Upper lobe of left lung (tissue), 6 donors: ENCODE data around the gene PDE11A. TPM values are rescaled to one million over a fixed set of nuclear protein-coding genes. Genes with fewer than 3 reads are reported as not detected.

Experiments used
- ATAC-seq, 2 donors: fragments of 200-7000 bp; cut with Tn5 transposase; one replicate each; pipeline ENCODE4 v1.9.1; 2022; ENCODE audit warnings: mild to moderate bottlenecking in 2 of 2, moderate library complexity in 2 of 2; ENCODE audit not compliant: low FRiP score in 2 of 2
- DNase-seq, 2 donors: peaks; one replicate each; pipeline ENCODE4 v3.0.0-alpha.2; 2019 to 2020
- H3K27ac ChIP-seq, 4 donors: fragments of 200-600 bp; sonication (generic); one replicate each; pipeline ENCODE4 v1.5.1; 2016 to 2019
- H3K27me3 ChIP-seq, 4 donors: fragments of 200-600 bp; sonication (generic); one replicate each; pipeline ENCODE4 v1.5.1; 2017 to 2019
- H3K36me3 ChIP-seq, 4 donors: fragments of 200-600 bp; sonication (generic); one replicate each; pipeline ENCODE4 v1.5.1; 2016 to 2019
- H3K4me1 ChIP-seq, 4 donors: fragments of 200-600 bp; sonication (generic); one replicate each; pipeline ENCODE4 v1.5.1; 2018 to 2019
- H3K4me3 ChIP-seq, 4 donors: fragments of 200-600 bp; sonication (generic); one replicate each; pipeline ENCODE4 v1.5.1; 2017 to 2019; ENCODE audit warnings: mild to moderate bottlenecking in 2 of 4, moderate library complexity in 1 of 4
- H3K9me3 ChIP-seq, 4 donors: fragments of 200-600 bp; sonication (generic); one replicate each; pipeline ENCODE4 v1.5.1; 2018 to 2019
- EP300 ChIP-seq, 4 donors: sonication (generic); formaldehyde crosslinking; IDR thresholded peaks; one replicate each; pipeline ENCODE4 v1.5.1; 2017; ENCODE audit warnings: antibody characterized with exemption in 4 of 4, control low read depth in 2 of 4
- POLR2A ChIP-seq, 4 donors: fragments of 450-650 bp; IDR thresholded peaks; one replicate each; pipeline ENCODE4 v1.5.1; 2016 to 2017; ENCODE audit warnings: antibody characterized with exemption in 4 of 4, mild to moderate bottlenecking in 2 of 4
- POLR2AphosphoS5 ChIP-seq, 2 donors: sonication (generic); formaldehyde crosslinking; IDR thresholded peaks; one replicate each; pipeline ENCODE4 v1.5.1; 2017; ENCODE audit warnings: antibody characterized with exemption in 2 of 2
- WGBS, 2 donors: methylation state at CpG; one replicate each; pipeline ENCODE4 v1.1.5; 2017 to 2018; 5-methylcytosine and 5-hydroxymethylcytosine counted together
- total RNA-seq, 6 donors: library from RNA; depleted of rRNA in 4 of 6; stranded (reverse); fragments of >200 nt in 4 of 6; gene quantifications; one replicate each; pipeline versions ENCODE4 v1.1.0 to v1.2.1, GENCODE V29; 2016 to 2021
- TF ChIP-seq, protein P1 (sequence below), 6 experiments: fragments of 450-650 bp in 4 of 6; fragments of 200-600 bp in 2 of 6; sonication (generic) in 2 of 6; IDR thresholded peaks; one replicate each; pipeline ENCODE4 v1.5.1; 2016 to 2019; ENCODE audit warnings: antibody characterized with exemption in 6 of 6
- donor health status: DM: no; HTN: no; CAD: no; lungs with moderate emphysema.
- donor health status: DM: no; HTN: yes; CAD: no; lungs with severe emphysema.

The PDE11A gene
- total RNA-seq, 6 donors from 2014 or later, result 0.03 to 0.57 (median 0.33) TPM; not detected in 3

DNA sequence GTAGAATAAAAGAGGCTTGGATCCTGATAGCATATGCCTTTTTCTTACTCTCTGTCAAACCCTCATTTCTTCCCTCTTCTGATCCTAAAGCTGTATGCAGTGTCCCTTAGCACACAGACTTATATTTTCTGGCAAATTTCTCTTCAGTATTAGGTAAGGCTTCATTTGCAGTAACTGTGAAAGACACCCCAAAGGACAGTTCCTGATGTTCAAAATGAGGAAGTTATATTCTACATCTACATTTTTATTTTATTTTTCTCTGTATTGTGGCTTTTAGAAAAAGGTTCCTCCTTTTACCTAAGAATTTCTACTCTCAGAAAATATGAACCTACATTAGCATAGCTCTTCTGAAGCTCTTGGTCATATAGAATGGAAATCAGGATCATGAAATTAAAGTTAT lies 261.7 kb downstream of the PDE11A start:
- Histone ChIP-seq H3K27me3 (no peaks in the 10 kb centered on the region), H3K4me3 (no peak overlapping the region), H3K9me3 (no peaks in the 10 kb centered on the region), H3K27ac (no peak overlapping the region), H3K4me1 (no peaks in the 10 kb centered on the region), H3K36me3 (no peaks in the 10 kb centered on the region)
- TF ChIP-seq EP300 (IDR thresholded peaks at IDR 0.05) (no peak), POLR2A (IDR thresholded peaks at IDR 0.05) (no peak), POLR2AphosphoS5 (IDR thresholded peaks at IDR 0.05) (no peak)
- TF ChIP-seq, protein P1, sequence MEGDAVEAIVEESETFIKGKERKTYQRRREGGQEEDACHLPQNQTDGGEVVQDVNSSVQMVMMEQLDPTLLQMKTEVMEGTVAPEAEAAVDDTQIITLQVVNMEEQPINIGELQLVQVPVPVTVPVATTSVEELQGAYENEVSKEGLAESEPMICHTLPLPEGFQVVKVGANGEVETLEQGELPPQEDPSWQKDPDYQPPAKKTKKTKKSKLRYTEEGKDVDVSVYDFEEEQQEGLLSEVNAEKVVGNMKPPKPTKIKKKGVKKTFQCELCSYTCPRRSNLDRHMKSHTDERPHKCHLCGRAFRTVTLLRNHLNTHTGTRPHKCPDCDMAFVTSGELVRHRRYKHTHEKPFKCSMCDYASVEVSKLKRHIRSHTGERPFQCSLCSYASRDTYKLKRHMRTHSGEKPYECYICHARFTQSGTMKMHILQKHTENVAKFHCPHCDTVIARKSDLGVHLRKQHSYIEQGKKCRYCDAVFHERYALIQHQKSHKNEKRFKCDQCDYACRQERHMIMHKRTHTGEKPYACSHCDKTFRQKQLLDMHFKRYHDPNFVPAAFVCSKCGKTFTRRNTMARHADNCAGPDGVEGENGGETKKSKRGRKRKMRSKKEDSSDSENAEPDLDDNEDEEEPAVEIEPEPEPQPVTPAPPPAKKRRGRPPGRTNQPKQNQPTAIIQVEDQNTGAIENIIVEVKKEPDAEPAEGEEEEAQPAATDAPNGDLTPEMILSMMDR (IDR thresholded peaks at IDR 0.05), result no peak
- ATAC-seq (no peak), DNase-seq (no peak)

DNA sequence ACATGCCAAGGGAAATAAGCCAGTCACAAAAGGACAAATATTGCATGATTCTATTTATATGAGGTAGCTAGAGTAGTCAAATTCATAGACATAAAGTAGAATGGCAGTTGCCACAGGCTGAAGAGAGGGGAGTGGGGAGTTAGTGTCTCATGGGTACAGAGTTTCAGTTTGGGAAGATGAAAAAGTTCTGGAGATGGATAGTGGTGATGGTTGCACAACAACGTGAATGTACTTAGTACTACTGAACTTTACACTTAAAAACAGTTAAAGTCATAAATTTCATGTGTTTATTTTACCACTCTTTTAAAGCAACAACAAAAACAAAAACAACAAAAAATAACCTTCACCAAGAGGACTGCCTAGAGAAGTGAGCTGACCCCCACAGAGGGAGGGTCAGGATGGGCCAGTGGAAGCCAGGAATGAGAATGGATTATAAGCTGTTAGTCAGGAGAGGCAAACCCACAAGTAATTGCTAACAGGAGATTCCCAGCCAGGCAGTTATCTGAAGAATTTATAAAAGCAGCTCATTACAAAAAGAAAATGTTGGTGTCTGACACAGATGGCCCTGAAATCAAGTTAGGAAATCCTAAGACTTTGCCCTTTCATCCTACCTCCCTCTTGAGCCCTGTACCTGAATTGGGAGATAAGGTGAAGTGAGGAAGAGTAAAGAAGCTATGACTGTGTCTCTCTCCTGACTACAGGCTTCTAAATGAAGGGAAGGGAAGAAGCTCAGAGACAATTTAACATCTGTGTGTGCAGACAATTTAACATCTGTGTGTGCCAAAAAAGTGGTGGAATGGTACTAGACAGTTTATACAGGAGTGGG lies 263.4 kb downstream of the PDE11A start:
- ATAC-seq (no peak), DNase-seq (no peak)
- H3K4me1 ChIP-seq, result no peaks in the 10 kb centered on the region
- no peaks in the 10 kb centered on the region for H3K27me3 ChIP-seq
- no peaks in the 10 kb centered on the region for H3K9me3 ChIP-seq
- no peak overlapping the region for H3K4me3 ChIP-seq
- 84 to 88% methylated on average over 1 of the region's 1 CpG for WGBS, 2 donors
- TF ChIP-seq POLR2AphosphoS5 (IDR thresholded peaks at IDR 0.05), result no peak
- TF ChIP-seq EP300 (IDR thresholded peaks at IDR 0.05), result no peak
- TF ChIP-seq POLR2A (IDR thresholded peaks at IDR 0.05), result no peak
- no peaks in the 10 kb centered on the region for H3K36me3 ChIP-seq
- no peak overlapping the region for H3K27ac ChIP-seq

DNA sequence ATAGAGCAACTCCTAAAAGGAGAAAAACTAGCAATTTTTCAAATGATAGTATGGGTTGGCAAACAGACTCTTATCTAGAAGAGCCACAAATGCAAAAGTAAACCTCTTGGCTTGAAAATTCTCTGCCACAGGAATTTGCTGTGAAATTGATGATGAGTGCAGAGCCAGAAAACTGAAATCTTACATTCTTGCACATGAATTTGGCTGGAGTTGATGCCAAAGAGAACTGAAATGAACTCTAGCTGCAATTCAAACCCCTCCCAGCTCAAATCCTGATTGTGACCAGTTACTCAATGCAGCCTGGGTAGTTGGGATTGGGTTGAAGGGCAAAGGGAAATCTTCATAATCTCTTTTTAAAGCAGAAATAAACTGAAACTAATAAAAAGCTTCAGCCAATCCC lies 266.6 kb downstream of the PDE11A start:
- H3K27ac ChIP-seq, result no peak overlapping the region
- no peaks in the 10 kb centered on the region for H3K4me1 ChIP-seq
- H3K4me3 ChIP-seq, result no peak overlapping the region
- DNase-seq, result no peak
- no peak for ATAC-seq
- TF ChIP-seq, protein P1 (IDR thresholded peaks at IDR 0.05), result no peak
- no peak for TF ChIP-seq POLR2A (IDR thresholded peaks at IDR 0.05)
- TF ChIP-seq POLR2AphosphoS5 (IDR thresholded peaks at IDR 0.05), result no peak
- no peak for TF ChIP-seq EP300 (IDR thresholded peaks at IDR 0.05)
- H3K9me3 ChIP-seq, result no peaks in the 10 kb centered on the region
- no peaks in the 10 kb centered on the region for H3K36me3 ChIP-seq
- no peaks in the 10 kb centered on the region for H3K27me3 ChIP-seq

DNA sequence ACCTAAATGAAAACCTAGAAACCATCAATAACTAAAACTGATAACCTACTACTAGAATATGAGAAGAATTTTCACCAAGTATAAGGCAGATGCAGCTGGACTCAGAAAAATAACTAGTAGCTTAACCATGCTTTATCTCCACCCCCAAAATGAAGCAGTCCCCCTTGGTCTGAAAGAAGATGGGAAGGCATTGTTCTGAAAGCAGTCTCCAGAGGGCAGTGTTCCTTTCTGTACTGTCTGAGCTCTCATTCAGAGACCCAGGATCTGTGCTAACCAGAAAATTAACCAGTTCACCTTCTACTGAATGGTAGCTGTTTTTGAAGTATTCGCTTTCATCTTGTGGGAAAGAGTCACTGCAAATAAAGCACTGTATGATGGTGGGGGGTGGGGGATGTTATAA lies 273.0 kb downstream of the PDE11A start:
- Histone ChIP-seq H3K4me3 (no peak overlapping the region), H3K4me1 (no peaks in the 10 kb centered on the region), H3K27ac (no peak overlapping the region), H3K27me3 (no peaks in the 10 kb centered on the region), H3K9me3 (no peaks in the 10 kb centered on the region), H3K36me3 (no peaks in the 10 kb centered on the region)
- TF ChIP-seq POLR2AphosphoS5 (IDR thresholded peaks at IDR 0.05) (no peak), POLR2A (IDR thresholded peaks at IDR 0.05) (no peak), EP300 (IDR thresholded peaks at IDR 0.05) (no peak)
- TF ChIP-seq, protein P1 (IDR thresholded peaks at IDR 0.05), result no peak
- no peak for ATAC-seq
- WGBS, 2 donors, result 24 to 33% methylated on average over 1 of the region's 1 CpG
- DNase-seq, result no peak

DNA sequence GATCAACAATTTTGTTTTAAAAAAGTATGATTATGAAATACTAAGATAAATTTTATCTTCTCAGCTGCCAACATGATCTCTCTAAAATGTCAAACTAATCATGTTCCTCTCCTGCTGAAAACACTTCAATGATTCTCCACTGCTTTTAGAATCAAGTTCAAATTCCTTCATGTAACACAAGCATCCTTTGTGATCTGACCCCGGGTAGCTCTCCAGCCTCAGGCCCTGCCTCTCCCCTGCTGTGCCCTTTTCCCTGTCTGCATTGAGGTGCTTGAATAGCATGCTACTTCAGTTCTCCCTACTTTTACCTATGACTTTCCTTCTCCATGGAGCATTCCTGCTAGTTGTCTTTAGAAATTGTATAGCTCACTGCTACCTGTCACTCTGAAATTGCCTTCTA lies 274.8 kb downstream of the PDE11A start:
- 9 to 22% methylated on average over 1 of the region's 1 CpG for WGBS, 2 donors

More for the DNA sequence above, 274.8 kb downstream of the PDE11A start:
- Histone ChIP-seq H3K9me3 (no peaks in the 10 kb centered on the region), H3K36me3 (no peaks in the 10 kb centered on the region), H3K4me3 (no peak overlapping the region), H3K27me3 (no peaks in the 10 kb centered on the region), H3K27ac (no peak overlapping the region), H3K4me1 (no peaks in the 10 kb centered on the region)
- ATAC-seq, result no peak
- TF ChIP-seq EP300 (IDR thresholded peaks at IDR 0.05), result no peak
- no peak for DNase-seq
